Neural progenitor cell (in vitro differentiated cells): ENCODE data around the gene PRXL2C.

Experiments used
- CTCF ChIP-seq: fragments of 200-600 bp; sonication (generic); IDR thresholded peaks from 2 replicates; pipeline ENCODE4 v1.5.1; 2017; ENCODE audit warnings: antibody characterized with exemption, mild to moderate bottlenecking
- EZH2phosphoT487 ChIP-seq: fragments of 200-600 bp; sonication (generic); IDR thresholded peaks from 2 replicates; pipeline ENCODE4 v1.6.1; 2017; ENCODE audit warnings: antibody characterized with exemption

GRCh38 chr9:96620181-96620514 lies 35.0 kb downstream of the PRXL2C start:
- no peak for TF ChIP-seq EZH2phosphoT487
- TF ChIP-seq CTCF, result no peak
